Sigmoid colon (tissue), 3 donors: ENCODE data around the gene MCU.

Experiments used
- CTCF ChIP-seq, 4 experiments: fragments of 450-650 bp in 3 of 4; fragments of 200-600 bp in 1 of 4; IDR thresholded peaks; one replicate each; pipeline ENCODE4 v1.5.1; 2016 to 2019; ENCODE audit warnings: antibody characterized with exemption in 4 of 4, mild to moderate bottlenecking in 3 of 4, moderate library complexity in 2 of 4
- POLR2A ChIP-seq, 2 donors: fragments of 450-650 bp; IDR thresholded peaks; one replicate each; pipeline ENCODE4 v1.6.1; 2016; ENCODE audit warnings: antibody characterized with exemption in 2 of 2, mild to moderate bottlenecking in 2 of 2, moderate library complexity in 2 of 2

- TF ChIP-seq CTCF (IDR thresholded peaks at IDR 0.05): no peak
- TF ChIP-seq POLR2A (IDR thresholded peaks at IDR 0.05): no peak
These were observed 243.4 kb downstream of the MCU start for GRCh38 chr10:72935361-72935760.
